SK-N-SH (cell line): ENCODE measurements around the gene NEK7.

Source experiments
- EP300 ChIP-seq, 2 experiments: IDR thresholded peaks; 2 replicates each; pipeline versions ENCODE4 v1.4.0 to v1.6.1; 2012; ENCODE audit warnings: borderline replicate concordance in 1 of 2, low read depth in 1 of 2, low read length in 1 of 2
- GABPA ChIP-seq: IDR thresholded peaks from 2 replicates; pipeline ENCODE4 v1.4.0; 2012; ENCODE audit warnings: low read depth, mild to moderate bottlenecking
- MXI1 ChIP-seq: IDR thresholded peaks from 2 replicates; pipeline ENCODE4 v1.6.1; 2012; ENCODE audit warnings: mild to moderate bottlenecking, low read depth, low read length, improper control_type of control experiment
- POLR2AphosphoS5 ChIP-seq: IDR thresholded peaks from 2 replicates; pipeline ENCODE4 v1.6.1; 2012; ENCODE audit warnings: low read depth, low read length
- RAD21 ChIP-seq: IDR thresholded peaks from 2 replicates; pipeline ENCODE4 v1.6.1; 2012; ENCODE audit warnings: mild to moderate bottlenecking, low read length
- YY1 ChIP-seq: IDR thresholded peaks from 2 replicates; pipeline ENCODE4 v1.4.0; 2012; ENCODE audit warnings: low read depth, mild to moderate bottlenecking
- TF ChIP-seq, protein P1 (sequence below): IDR thresholded peaks from 2 replicates; pipeline ENCODE4; 2012
- TF ChIP-seq, protein P2 (sequence below): fragments of 150-350 bp; IDR thresholded peaks from 2 replicates; pipeline ENCODE4 v1.6.1; 2016; ENCODE audit warnings: mild to moderate bottlenecking, low read depth, low read length
- TF ChIP-seq, protein P3 (sequence below): IDR thresholded peaks from 2 replicates; pipeline ENCODE4 v1.4.0; 2012; ENCODE audit warnings: low read depth

DNA sequence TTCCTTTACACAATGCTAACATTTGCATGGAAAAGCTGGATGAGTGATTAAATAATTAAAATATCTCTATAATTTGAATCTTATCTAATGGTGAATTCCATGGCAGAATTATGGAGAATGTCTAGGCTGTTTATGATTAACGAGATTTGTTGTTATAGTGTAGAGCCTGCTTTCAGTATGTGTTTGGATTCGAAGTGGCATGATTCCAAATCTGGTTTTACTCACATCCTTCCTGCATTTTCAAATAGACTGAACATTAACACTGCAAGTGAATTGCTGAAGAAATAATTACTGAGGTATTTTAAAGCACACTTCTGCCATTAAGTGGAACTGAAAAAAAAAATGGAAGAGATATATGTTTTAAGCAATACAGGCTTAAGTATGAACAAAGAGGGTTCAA lies 5.1 kb upstream of the NEK7 start:
- TF ChIP-seq YY1 (no peak), GABPA (no peak), EP300 (IDR thresholded peaks at IDR 0.05; ENCODE audit: borderline replicate concordance in 1 of 2, low read depth in 1 of 2, low read length in 1 of 2) (peak in 1 of 2 experiments; percentile 38; a peak in 1 of 4 replicates), RAD21 (no peak), MXI1 (no peak), POLR2AphosphoS5 (no peak)
- TF ChIP-seq, protein P1, sequence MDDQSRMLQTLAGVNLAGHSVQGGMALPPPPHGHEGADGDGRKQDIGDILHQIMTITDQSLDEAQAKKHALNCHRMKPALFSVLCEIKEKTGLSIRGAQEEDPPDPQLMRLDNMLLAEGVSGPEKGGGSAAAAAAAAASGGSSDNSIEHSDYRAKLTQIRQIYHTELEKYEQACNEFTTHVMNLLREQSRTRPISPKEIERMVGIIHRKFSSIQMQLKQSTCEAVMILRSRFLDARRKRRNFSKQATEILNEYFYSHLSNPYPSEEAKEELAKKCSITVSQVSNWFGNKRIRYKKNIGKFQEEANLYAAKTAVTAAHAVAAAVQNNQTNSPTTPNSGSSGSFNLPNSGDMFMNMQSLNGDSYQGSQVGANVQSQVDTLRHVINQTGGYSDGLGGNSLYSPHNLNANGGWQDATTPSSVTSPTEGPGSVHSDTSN = peak; percentile 36; the same call in 1 of the 2 replicates
- TF ChIP-seq, protein P2, sequence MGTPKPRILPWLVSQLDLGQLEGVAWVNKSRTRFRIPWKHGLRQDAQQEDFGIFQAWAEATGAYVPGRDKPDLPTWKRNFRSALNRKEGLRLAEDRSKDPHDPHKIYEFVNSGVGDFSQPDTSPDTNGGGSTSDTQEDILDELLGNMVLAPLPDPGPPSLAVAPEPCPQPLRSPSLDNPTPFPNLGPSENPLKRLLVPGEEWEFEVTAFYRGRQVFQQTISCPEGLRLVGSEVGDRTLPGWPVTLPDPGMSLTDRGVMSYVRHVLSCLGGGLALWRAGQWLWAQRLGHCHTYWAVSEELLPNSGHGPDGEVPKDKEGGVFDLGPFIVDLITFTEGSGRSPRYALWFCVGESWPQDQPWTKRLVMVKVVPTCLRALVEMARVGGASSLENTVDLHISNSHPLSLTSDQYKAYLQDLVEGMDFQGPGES = no peak
- TF ChIP-seq, protein P3, sequence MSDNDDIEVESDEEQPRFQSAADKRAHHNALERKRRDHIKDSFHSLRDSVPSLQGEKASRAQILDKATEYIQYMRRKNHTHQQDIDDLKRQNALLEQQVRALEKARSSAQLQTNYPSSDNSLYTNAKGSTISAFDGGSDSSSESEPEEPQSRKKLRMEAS = no peak
